LNCAP (cell line): ENCODE results near the gene DCTD.

Experiments
- TF ChIP-seq, protein P1 (sequence below): fragments of 450-650 bp; IDR thresholded peaks from 2 replicates; pipeline ENCODE4 v1.5.1; 2017; ENCODE audit warnings: mild to moderate bottlenecking

DCTD gene

DNA sequence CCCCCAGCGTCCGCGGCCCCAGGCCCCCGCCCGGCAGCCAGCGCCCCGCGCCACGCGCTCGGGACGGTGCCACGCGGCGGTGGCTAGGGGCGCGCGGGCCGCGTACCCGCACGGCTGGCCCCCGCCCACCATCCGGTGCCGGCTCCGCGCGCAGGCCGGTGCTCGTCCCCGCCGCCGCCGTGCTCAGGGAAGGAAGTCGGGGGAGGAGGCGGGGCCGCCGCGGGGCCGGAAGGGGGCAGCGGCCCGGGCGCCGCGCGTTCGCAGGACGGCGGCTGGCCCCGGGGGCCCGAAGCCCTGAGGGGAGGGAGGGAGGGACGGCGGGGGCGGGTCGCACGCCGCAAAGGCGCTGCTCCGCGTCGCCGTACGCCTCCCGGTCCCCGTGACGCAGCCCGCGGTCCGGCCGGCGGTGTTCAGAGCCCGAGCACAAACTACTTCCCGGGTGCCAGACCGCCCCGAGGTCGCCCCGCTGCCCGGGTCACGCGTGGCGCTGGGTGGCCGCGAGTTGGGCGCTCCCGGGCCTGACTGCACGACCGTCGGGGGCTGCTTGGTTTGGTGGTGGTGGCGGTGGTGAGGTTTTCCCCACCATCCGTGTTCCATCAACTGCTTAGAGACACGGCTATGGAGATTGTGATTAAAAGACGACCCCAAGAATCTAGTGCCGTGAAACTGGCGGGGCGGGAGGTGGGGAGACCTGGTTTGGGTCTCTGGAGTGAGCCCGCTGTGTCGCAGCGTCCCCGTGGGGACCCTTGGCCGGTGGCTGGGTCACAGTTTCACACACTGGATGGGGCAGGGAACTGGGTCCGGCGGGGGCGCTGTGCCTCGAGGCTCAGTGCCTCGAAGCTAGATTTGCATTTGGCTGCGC is at the start of gene DCTD:
DCTD (minus strand) TSS at position 205 of the 862 bp plus-strand sequence. CDS start 1,818 bp downstream, outside the sequence.
- TF ChIP-seq, protein P1, sequence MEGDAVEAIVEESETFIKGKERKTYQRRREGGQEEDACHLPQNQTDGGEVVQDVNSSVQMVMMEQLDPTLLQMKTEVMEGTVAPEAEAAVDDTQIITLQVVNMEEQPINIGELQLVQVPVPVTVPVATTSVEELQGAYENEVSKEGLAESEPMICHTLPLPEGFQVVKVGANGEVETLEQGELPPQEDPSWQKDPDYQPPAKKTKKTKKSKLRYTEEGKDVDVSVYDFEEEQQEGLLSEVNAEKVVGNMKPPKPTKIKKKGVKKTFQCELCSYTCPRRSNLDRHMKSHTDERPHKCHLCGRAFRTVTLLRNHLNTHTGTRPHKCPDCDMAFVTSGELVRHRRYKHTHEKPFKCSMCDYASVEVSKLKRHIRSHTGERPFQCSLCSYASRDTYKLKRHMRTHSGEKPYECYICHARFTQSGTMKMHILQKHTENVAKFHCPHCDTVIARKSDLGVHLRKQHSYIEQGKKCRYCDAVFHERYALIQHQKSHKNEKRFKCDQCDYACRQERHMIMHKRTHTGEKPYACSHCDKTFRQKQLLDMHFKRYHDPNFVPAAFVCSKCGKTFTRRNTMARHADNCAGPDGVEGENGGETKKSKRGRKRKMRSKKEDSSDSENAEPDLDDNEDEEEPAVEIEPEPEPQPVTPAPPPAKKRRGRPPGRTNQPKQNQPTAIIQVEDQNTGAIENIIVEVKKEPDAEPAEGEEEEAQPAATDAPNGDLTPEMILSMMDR: peak; percentile 51; the same call in 1 of the 2 replicates

DNA sequence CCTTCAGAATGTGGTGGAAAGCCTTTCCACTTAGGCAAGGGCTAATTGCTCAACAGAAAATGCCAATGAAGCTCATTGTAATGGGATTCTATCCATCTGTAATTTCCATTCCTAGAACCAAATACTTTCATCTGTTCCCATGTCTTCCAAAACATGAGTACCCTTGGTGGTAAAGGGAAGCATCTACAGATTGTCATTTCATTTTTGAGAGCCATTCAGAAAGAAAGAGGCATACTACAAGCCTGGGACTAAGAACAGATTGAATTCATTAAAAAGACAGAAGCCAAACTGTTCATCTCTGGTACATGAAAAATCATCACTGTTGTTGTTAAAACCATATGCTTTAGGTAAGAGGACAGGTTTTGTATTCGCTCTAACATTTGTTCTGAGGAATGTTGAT is 43.6 kb upstream of the DCTD start:
- TF ChIP-seq, protein P1: no peak

DNA sequence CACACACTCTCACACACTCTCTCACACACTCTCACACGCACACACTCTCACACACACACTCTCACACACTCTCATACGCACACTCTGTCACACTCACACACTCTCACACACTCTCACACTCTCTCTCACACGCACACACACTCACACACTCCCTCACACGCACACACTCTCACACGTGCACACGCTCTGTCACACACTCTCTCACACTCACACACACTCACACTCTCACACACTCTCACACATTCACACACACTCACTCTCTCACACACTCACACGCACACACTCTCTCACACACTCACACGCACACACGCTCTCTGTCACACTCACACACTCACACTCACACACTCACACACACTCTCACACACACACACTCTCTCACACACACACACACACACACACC is 43.0 kb upstream of the DCTD start:
- TF ChIP-seq, protein P1: no peak

DNA sequence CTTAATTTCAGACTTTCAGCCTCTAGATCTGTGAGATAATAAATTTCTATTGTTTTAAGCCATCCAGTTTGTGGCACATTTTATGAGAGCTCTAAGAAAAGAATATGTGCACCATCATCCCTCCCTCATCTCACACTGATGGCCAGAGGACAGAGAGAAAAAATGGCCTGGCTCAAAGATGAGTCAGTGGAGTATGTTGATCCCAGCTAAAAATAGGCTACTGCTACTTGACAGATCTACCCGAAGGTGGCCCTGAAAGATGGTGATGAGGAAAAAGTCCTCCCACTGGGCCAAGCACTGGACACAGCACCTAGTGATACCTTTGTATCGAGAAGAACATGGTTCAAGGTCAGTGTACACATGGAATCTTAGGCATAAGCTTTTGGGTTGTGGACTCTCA is 38.2 kb upstream of the DCTD start:
- TF ChIP-seq, protein P1: no peak

GRCh38 chr4:182944484-182945213 is 27.5 kb upstream of the DCTD start:
- TF ChIP-seq, protein P1: no peak

- TF ChIP-seq, protein P1: no peak
Measured at GRCh38 chr4:182939680-182940079, 22.5 kb upstream of the DCTD start.

GRCh38 chr4:182938205-182938645 is 21.0 kb upstream of the DCTD start:
- TF ChIP-seq, protein P1: peak; percentile 83
